Measurements from ENCODE around the gene SLC35C1. TPM values are rescaled to one million over a fixed set of nuclear protein-coding genes. Genes with fewer than 3 reads are reported as not detected.
"Not testable (repeated sequence)": the region's sequence is repeated elsewhere in the genome, so short reads cannot be mapped to it uniquely, and the experiment has no call there.

The SLC35C1 gene
- total RNA-seq, 1 donor from 2014 or later = 31.9 TPM

DNA sequence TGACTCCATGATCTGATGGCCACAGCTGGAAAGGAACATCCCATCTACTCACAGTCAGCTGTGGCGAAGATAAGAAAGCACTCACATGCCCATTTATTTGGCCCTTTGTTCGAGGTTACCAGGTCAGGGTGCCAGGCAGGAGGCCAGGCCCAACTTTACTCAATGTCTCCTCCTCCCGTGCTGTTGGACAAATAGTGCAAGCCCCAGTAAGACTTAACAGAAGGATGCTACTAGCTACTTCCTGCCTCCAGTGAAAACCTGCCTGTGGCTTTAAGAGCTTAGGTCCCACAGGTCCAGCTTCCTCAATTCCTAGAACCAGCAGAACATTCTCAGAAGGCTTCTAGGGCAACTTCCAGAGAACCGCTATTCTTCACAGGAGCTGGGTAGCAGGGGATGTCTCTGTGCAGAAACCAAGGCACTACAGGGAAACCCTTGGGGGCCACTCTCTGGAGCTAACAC lies 29.4 kb downstream of the SLC35C1 start:
- Mint-ChIP-seq H3K27me3 (ENCODE audit: low read depth) (peaks cover 48% of the 10 kb centered on the region), H3K27ac (ENCODE audit: unreplicated experiment) (no peak overlapping the region), H3K4me1 (ENCODE audit: low read depth) (no peaks in the 10 kb centered on the region), H3K4me3 (ENCODE audit: unreplicated experiment) (no peak overlapping the region), H3K36me3 (ENCODE audit: low read depth) (peaks cover 1% of the 10 kb centered on the region), H3K9me3 (ENCODE audit: low read depth) (no peaks in the 10 kb centered on the region)
- DNase-seq (ENCODE audit: low spot score) = no peak
- TF ChIP-seq, protein P1, sequence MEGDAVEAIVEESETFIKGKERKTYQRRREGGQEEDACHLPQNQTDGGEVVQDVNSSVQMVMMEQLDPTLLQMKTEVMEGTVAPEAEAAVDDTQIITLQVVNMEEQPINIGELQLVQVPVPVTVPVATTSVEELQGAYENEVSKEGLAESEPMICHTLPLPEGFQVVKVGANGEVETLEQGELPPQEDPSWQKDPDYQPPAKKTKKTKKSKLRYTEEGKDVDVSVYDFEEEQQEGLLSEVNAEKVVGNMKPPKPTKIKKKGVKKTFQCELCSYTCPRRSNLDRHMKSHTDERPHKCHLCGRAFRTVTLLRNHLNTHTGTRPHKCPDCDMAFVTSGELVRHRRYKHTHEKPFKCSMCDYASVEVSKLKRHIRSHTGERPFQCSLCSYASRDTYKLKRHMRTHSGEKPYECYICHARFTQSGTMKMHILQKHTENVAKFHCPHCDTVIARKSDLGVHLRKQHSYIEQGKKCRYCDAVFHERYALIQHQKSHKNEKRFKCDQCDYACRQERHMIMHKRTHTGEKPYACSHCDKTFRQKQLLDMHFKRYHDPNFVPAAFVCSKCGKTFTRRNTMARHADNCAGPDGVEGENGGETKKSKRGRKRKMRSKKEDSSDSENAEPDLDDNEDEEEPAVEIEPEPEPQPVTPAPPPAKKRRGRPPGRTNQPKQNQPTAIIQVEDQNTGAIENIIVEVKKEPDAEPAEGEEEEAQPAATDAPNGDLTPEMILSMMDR (IDR thresholded peaks at IDR 0.05) = no peak

DNA sequence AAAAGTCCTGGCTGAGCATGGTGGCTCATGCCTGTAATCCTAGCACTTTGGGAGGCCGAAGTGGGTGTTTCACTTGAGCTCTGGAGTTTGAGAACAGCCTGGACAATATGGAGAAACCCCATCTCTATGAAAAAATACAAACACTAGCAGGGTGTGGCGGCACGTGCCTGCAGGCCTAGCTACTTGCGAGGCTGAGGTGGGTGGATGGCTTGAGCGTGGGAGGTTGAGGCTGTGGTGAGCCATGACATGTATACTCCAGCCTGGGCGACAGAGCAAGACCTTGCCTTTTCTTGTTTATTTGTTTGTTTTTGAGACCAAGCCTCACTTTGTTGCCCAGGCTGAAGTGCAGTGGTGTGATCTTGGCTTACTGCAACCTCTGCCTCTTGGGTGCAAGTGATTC lies 34.3 kb downstream of the SLC35C1 start:
- peak; percentile 39 for DNase-seq (ENCODE audit: low spot score)
- TF ChIP-seq, protein P1 (IDR thresholded peaks at IDR 0.05) = no peak
- H3K36me3 Mint-ChIP-seq (ENCODE audit: low read depth) = peaks cover 1% of the 10 kb centered on the region
- peaks cover 43% of the 10 kb centered on the region for H3K27me3 Mint-ChIP-seq (ENCODE audit: low read depth)
- H3K9me3 Mint-ChIP-seq (ENCODE audit: low read depth) = no peaks in the 10 kb centered on the region
- H3K4me3 Mint-ChIP-seq (ENCODE audit: unreplicated experiment) = no peak overlapping the region
- H3K4me1 Mint-ChIP-seq (ENCODE audit: low read depth) = peaks cover 6% of the 10 kb centered on the region
- no peak overlapping the region for H3K27ac Mint-ChIP-seq (ENCODE audit: unreplicated experiment)

DNA sequence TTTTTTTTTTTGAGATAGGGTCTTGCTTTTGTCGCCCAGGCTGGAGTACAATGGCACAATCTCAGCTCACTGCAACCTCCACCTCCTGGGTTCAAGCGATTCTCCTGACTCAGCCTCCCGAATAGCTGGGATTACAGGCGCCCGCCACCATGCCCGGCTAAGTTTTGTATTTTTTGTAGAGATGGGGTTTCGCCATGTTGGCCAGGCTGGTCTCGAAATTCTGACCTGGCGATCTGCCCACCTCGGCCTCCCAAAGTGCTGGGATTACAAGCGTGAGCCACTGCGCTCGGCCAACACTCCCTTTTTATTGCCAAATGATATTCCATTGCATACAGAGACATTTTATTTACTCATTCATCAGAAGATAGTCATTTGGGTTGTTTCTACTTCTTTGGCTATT lies 35.3 kb downstream of the SLC35C1 start:
- H3K36me3 Mint-ChIP-seq (ENCODE audit: low read depth); H3K9me3 Mint-ChIP-seq (ENCODE audit: low read depth); H3K27ac Mint-ChIP-seq (ENCODE audit: unreplicated experiment); H3K4me1 Mint-ChIP-seq (ENCODE audit: low read depth); H3K4me3 Mint-ChIP-seq (ENCODE audit: unreplicated experiment): not testable (repeated sequence)
- peaks cover 43% of the 10 kb centered on the region for H3K27me3 Mint-ChIP-seq (ENCODE audit: low read depth)
- DNase-seq (ENCODE audit: low spot score) = peak; percentile 50

DNA sequence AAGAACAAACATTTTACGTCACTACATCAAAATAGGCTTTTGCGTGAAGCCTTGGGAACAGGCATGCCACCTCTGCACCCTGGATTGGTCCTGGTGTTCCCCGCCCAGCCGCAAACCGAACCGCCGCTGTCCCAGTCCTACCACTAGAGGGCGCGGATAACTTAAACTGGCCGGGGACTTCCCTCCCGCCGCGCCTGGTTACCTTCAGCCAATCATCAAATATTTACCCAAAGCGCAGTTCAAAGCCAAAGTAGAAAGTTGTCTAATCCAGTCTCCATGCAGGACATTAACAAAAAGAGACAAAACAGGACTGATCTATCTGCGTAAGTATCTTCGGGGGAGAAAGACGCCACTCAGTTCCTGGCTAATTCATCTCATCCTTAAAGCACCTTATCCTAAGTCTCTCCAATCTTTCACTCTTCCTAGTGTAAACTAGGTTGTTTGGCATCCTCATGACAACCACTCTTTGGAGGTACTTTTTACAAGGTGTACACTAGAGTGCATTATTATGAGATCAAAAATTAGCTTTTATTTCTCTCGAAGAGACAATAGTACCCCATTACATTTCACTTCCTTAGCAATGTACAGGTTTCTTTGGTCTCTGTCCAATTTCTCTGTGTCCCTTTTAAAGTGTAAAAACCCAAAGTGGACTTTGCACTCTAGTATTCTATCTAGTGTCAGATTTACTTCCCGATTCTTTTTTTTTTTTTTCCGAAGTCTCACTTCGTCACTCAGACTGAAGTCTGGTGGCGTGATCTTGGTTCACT lies 38.4 kb downstream of the SLC35C1 start:
- H3K27ac Mint-ChIP-seq (ENCODE audit: unreplicated experiment) = no peak overlapping the region
- no peaks in the 10 kb centered on the region for H3K36me3 Mint-ChIP-seq (ENCODE audit: low read depth)
- H3K27me3 Mint-ChIP-seq (ENCODE audit: low read depth) = peaks cover 18% of the 10 kb centered on the region

DNA sequence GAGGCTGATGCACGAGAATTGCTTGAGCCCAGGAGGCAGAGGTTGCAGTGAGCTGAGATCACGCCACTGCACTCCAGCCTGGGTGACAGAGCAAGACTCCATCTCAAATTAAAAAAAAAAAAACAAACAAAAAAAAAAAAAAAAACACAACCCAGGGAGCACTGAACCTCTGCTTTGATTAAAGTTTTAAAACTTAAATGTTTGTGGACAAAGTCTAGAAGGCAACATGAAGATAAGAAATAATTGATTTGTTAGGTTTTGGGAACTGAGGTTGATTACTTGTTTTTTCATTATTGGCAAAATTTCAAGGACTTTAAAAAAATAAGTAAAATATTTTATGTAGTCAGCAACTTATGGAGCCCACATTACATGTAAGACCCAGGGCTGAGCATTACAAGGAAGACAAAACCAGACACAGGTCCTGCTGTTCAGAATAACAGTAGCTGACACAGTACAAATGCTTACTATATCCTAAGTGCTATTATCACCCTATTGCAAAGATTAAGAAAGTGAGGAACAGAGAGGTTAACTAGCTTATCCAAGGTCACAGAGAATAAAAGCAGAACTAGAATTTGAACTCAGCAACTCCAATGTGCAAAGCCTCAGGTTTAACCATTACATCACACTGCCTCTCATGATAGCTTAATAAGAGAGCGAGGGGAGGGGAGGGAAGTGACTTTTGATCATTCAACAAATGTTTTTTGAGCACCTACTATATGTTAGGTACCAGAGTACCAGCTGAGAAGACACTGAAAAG lies 40.1 kb downstream of the SLC35C1 start:
- H3K36me3 Mint-ChIP-seq (ENCODE audit: low read depth) = no peaks in the 10 kb centered on the region
- H3K27ac Mint-ChIP-seq (ENCODE audit: unreplicated experiment) = no peak overlapping the region
- H3K4me1 Mint-ChIP-seq (ENCODE audit: low read depth) = peaks cover 26% of the 10 kb centered on the region
- no peak for DNase-seq (ENCODE audit: low spot score)
- no peak overlapping the region for H3K4me3 Mint-ChIP-seq (ENCODE audit: unreplicated experiment)
- H3K9me3 Mint-ChIP-seq (ENCODE audit: low read depth) = no peaks in the 10 kb centered on the region
- TF ChIP-seq, protein P1 (IDR thresholded peaks at IDR 0.05) = no peak
- peaks cover 18% of the 10 kb centered on the region for H3K27me3 Mint-ChIP-seq (ENCODE audit: low read depth)

More for the DNA sequence above, 38.4 kb downstream of the SLC35C1 start:
- no peak for DNase-seq (ENCODE audit: low spot score)
- TF ChIP-seq, protein P1 (IDR thresholded peaks at IDR 0.05) = peak; percentile 97
- Mint-ChIP-seq H3K4me3 (ENCODE audit: unreplicated experiment) (peak overlapping the region; percentile 10), H3K4me1 (ENCODE audit: low read depth) (peaks cover 16% of the 10 kb centered on the region), H3K9me3 (ENCODE audit: low read depth) (no peaks in the 10 kb centered on the region)

All from chondrocyte (in vitro differentiated cells).